DND-41 (cell line): ENCODE data around the gene SLC6A1.

Experiments
- ATAC-seq: fragments of 200-7000 bp; cut with Tn5 transposase; 3 replicates; pipeline ENCODE4 v1.9.1; 2021; ENCODE audit warnings: low read depth; ENCODE audit not compliant: insufficient read depth
- DNase-seq: peaks from one replicate; pipeline ENCODE4 v3.0.0-alpha.2; 2020
- H2AFZ ChIP-seq: 2 replicates; pipeline ENCODE4 v1.6.0; 2012; ENCODE audit warnings: low read depth, low read length
- H3K27ac ChIP-seq: 2 replicates; pipeline ENCODE4 v1.5.1; 2012; ENCODE audit warnings: low read length, inconsistent platforms
- H3K27me3 ChIP-seq: fragments of 200-600 bp; sonication (generic); 2 replicates; pipeline ENCODE4 v1.6.0; 2012; ENCODE audit warnings: low read length, mild to moderate bottlenecking, inconsistent platforms; ENCODE audit not compliant: insufficient read depth, poor library complexity
- H3K36me3 ChIP-seq: 2 replicates; pipeline ENCODE4 v1.5.1; 2012; ENCODE audit warnings: low read length, inconsistent platforms; ENCODE audit not compliant: insufficient read depth
- H3K4me1 ChIP-seq: 2 replicates; pipeline ENCODE4 v1.5.1; 2012; ENCODE audit warnings: mild to moderate bottlenecking, low read length; ENCODE audit not compliant: insufficient read depth
- H3K4me2 ChIP-seq: 2 replicates; pipeline ENCODE4 v1.6.0; 2012; ENCODE audit warnings: mild to moderate bottlenecking, moderate library complexity, low read length, inconsistent platforms; ENCODE audit not compliant: insufficient read depth
- H3K4me3 ChIP-seq, 2 experiments: fragments of 200-600 bp in 1 of 2; shearing (Covaris generic) in 1 of 2; 2 replicates each; pipeline ENCODE4 v1.5.1; 2012 to 2016; ENCODE audit warnings: inconsistent platforms in 2 of 2, low read length in 2 of 2, mild to moderate bottlenecking in 2 of 2, low read depth in 1 of 2, moderate library complexity in 1 of 2
- H3K79me2 ChIP-seq: 2 replicates; pipeline ENCODE4 v1.6.0; 2012; ENCODE audit warnings: low read length, inconsistent platforms; ENCODE audit not compliant: insufficient read depth
- H3K9ac ChIP-seq: 2 replicates; pipeline ENCODE4 v1.6.0; 2012; ENCODE audit warnings: low read depth, mild to moderate bottlenecking, inconsistent platforms, low read length, moderate library complexity
- H3K9me3 ChIP-seq: 2 replicates; pipeline ENCODE4 v1.5.1; 2012; ENCODE audit warnings: low read length, moderate library complexity, mild to moderate bottlenecking, inconsistent platforms; ENCODE audit not compliant: insufficient read depth, severe bottlenecking
- H4K20me1 ChIP-seq: 2 replicates; pipeline ENCODE4 v1.6.0; 2012; ENCODE audit warnings: low read length; ENCODE audit not compliant: insufficient read depth
- CTCF ChIP-seq: IDR thresholded peaks from 2 replicates; pipeline ENCODE4 v1.5.1; 2012; ENCODE audit warnings: borderline replicate concordance, low read length, moderate library complexity, mild to moderate bottlenecking; ENCODE audit not compliant: poor library complexity, severe bottlenecking; ENCODE audit errors: extremely low read depth
- EZH2 ChIP-seq: IDR thresholded peaks from 3 replicates; pipeline ENCODE4 v1.6.1; 2012; ENCODE audit warnings: borderline replicate concordance, low read depth, mild to moderate bottlenecking, moderate library complexity, low read length, inconsistent platforms; ENCODE audit not compliant: severe bottlenecking

The SLC6A1 gene

GRCh38 chr3:11056531-11057050 is 64.0 kb downstream of the SLC6A1 start:
- Histone ChIP-seq H3K27me3 (peaks cover 5% of the 10 kb centered on the region), H3K4me3 (no peak overlapping the region), H3K4me2 (no peak overlapping the region), H3K4me1 (no peaks in the 10 kb centered on the region), H3K9ac (no peak overlapping the region), H3K79me2 (no peaks in the 10 kb centered on the region), H2AFZ (no peak overlapping the region), H3K27ac (no peak overlapping the region), H3K36me3 (no peaks in the 10 kb centered on the region), H4K20me1 (no peaks in the 10 kb centered on the region), H3K9me3 (no peaks in the 10 kb centered on the region)
- no peak for TF ChIP-seq CTCF
- TF ChIP-seq EZH2: no peak
- ATAC-seq (no peak), DNase-seq (no peak)

GRCh38 chr3:11057655-11058054 is 65.1 kb downstream of the SLC6A1 start:
- Histone ChIP-seq H3K79me2 (no peaks in the 10 kb centered on the region), H3K27me3 (peaks cover 2% of the 10 kb centered on the region), H3K4me3 (no peak overlapping the region), H3K36me3 (no peaks in the 10 kb centered on the region), H3K27ac (no peak overlapping the region), H3K9me3 (no peaks in the 10 kb centered on the region), H3K9ac (no peak overlapping the region), H3K4me2 (no peak overlapping the region), H2AFZ (no peak overlapping the region), H3K4me1 (no peaks in the 10 kb centered on the region), H4K20me1 (no peaks in the 10 kb centered on the region)
- TF ChIP-seq EZH2: no peak
- no peak for TF ChIP-seq CTCF
- DNase-seq (no peak), ATAC-seq (no peak)

- Histone ChIP-seq H3K4me3 (no peak overlapping the region), H2AFZ (no peak overlapping the region), H4K20me1 (no peaks in the 10 kb centered on the region), H3K27ac (no peak overlapping the region), H3K27me3 (no peaks in the 10 kb centered on the region), H3K4me1 (no peaks in the 10 kb centered on the region), H3K79me2 (no peaks in the 10 kb centered on the region), H3K4me2 (no peak overlapping the region), H3K9me3 (no peaks in the 10 kb centered on the region), H3K36me3 (no peaks in the 10 kb centered on the region), H3K9ac (no peak overlapping the region)
- peak; percentile 35 for DNase-seq
- peak; percentile 70 for ATAC-seq
- TF ChIP-seq EZH2 (no peak), CTCF (peak; percentile 77)
These were observed 66.7 kb downstream of the SLC6A1 start for GRCh38 chr3:11059090-11059798.
